ENCODE results near the gene ACTG2.

GRCh38 chr2:73961274-73961673 is 68.5 kb downstream of the ACTG2 start:
- TF ChIP-seq CTCF (IDR thresholded peaks at IDR 0.05) (no peak), POLR2A (IDR thresholded peaks at IDR 0.05) (no peak)

Measured in esophagus squamous epithelium (tissue), 4 donors.